Stimulated activated CD4-positive, alpha-beta T cell treated with anti-CD3 and anti-CD28 coated beads, Interleukin-4, amount 100 ng/mL, for 24 hours (primary cell): ENCODE results near the gene CYREN.

Source experiments
- DNase-seq: peaks from one replicate; pipeline ENCODE4 v3.0.0-alpha.2; 2020

The CYREN gene

GRCh38 chr7:135195968-135196629, 25.6 kb upstream of the CYREN start:
- no peak for DNase-seq

- DNase-seq = no peak
Measured at GRCh38 chr7:135195156-135195555, 24.6 kb upstream of the CYREN start.

- no peak for DNase-seq
Measured at GRCh38 chr7:135194494-135195095, 24.1 kb upstream of the CYREN start.

GRCh38 chr7:135193615-135194081, 23.1 kb upstream of the CYREN start:
- DNase-seq = no peak

GRCh38 chr7:135192914-135193536, 22.5 kb upstream of the CYREN start:
- no peak for DNase-seq

GRCh38 chr7:135190703-135191102, 20.2 kb upstream of the CYREN start:
- DNase-seq = no peak

GRCh38 chr7:135189961-135190360, 19.5 kb upstream of the CYREN start:
- DNase-seq = no peak

GRCh38 chr7:135189221-135189662, 18.7 kb upstream of the CYREN start:
- no peak for DNase-seq

- DNase-seq = no peak
Measured at GRCh38 chr7:135188298-135188984, 17.9 kb upstream of the CYREN start.

- DNase-seq = no peak
Measured at GRCh38 chr7:135186841-135187253, 16.3 kb upstream of the CYREN start.

GRCh38 chr7:135186261-135186540, 15.7 kb upstream of the CYREN start:
- no peak for DNase-seq

GRCh38 chr7:135185471-135186260, 15.2 kb upstream of the CYREN start:
- no peak for DNase-seq

- DNase-seq = no peak
Measured at GRCh38 chr7:135184254-135184841, 13.8 kb upstream of the CYREN start.

GRCh38 chr7:135183478-135183877, 13.0 kb upstream of the CYREN start:
- no peak for DNase-seq

- DNase-seq = no peak
Measured at GRCh38 chr7:135181929-135182678, 11.6 kb upstream of the CYREN start.

- DNase-seq = no peak
Measured at GRCh38 chr7:135181261-135181928, 10.9 kb upstream of the CYREN start.

GRCh38 chr7:135180122-135180521, 9.6 kb upstream of the CYREN start:
- DNase-seq = no peak

- DNase-seq = no peak
Measured at GRCh38 chr7:135179321-135179925, 8.9 kb upstream of the CYREN start.

GRCh38 chr7:135178364-135178763, 7.9 kb upstream of the CYREN start:
- DNase-seq = no peak

- DNase-seq = no peak
Measured at GRCh38 chr7:135177028-135177696, 6.7 kb upstream of the CYREN start.
